Glomerular visceral epithelial cell (primary cell): ENCODE data around the gene SNX5.

Experiments used
- DNase-seq: peaks from one replicate; pipeline ENCODE4 v3.0.0-alpha.2; 2016; ENCODE audit errors: extremely low spot score

SNX5 gene

GRCh38 chr20:17940224-17940971 lies 28.2 kb downstream of the SNX5 start:
- no peak for DNase-seq

- no peak for DNase-seq
Observed at GRCh38 chr20:17939622-17940223, 28.9 kb downstream of the SNX5 start.

GRCh38 chr20:17938871-17939619 lies 29.5 kb downstream of the SNX5 start:
- peak; percentile 78 for DNase-seq

- DNase-seq = no peak
Observed at GRCh38 chr20:17936761-17937732, 31.5 kb downstream of the SNX5 start.

GRCh38 chr20:17936286-17936760 lies 32.3 kb downstream of the SNX5 start:
- DNase-seq = no peak

DNA sequence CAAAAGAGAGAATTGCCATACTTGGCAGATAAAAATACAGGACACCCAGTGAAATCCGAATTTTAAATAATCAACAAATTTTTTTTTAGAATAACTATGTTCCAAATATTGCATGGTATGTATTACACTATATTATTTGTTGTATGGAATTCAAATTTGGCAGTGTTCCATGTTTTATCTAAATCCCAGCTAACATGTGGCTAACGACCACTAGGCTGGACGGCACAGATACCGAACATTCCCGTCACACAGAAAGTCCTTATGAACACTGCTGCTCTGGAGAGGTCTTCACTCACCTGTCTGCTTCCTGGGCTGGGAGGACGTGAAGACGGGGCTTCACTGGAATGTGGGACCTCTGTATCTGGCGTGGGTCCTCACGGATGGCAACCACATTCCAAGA lies 32.8 kb downstream of the SNX5 start:
- no peak for DNase-seq

DNA sequence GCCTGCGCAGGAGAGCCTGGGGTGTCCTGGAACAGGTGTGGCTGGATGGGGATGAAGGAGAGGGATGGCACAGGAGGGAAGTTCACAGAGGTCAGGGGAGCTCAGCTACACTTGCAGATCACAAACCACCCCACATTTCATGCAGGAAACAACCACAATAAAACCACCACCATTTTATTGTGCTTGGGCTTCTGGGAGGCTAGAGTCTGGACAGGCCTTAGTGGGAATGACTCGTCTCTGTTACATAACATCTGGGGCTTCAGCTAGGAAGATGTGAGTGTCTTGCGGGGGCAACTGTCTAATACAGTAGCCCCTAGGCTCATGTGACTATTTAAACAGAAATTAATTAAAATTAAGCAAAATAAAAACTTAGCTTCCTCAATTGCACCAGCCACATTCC lies 33.4 kb downstream of the SNX5 start:
- DNase-seq = no peak

GRCh38 chr20:17934141-17934862 lies 34.3 kb downstream of the SNX5 start:
- DNase-seq = no peak

DNA sequence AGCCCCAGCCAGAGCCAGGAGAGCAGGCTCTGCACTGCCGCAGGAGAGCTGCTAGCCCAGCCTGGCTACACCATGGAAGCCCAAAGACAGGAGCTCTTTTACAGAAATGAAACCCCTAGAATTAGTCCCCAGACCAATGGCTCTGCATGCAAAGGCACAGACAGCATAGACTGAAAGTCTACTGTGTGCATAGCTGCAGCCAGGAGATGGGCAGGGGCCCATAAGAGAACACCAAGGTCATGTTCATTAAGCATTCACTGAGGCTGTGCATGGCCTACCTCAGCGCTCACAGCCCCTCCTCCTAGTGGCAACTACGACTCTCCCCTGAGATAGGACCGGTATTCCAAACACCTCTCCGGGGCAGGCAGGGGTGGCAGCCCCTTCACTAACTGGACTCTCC lies 34.9 kb downstream of the SNX5 start:
- DNase-seq = no peak

DNA sequence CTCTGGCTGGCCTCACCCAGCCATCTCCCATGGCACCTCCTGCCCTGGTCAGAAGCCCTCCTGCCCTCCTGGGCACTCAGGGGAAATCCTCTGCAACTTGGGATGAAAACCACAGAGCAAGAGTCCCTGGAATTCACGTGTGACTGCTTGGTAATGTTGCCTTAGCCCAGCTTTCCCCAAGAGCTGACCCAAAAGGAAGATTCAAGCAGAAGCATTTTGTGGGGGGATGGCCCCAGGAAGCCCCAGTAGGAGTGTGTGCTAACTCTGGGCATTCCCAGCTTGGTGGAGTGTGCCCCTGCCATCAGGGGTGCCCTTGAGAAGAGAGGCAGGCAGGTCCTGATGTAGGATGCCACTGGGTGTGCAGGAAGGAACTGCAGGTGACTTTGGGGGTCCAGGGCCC lies 35.5 kb downstream of the SNX5 start:
- no peak for DNase-seq

DNA sequence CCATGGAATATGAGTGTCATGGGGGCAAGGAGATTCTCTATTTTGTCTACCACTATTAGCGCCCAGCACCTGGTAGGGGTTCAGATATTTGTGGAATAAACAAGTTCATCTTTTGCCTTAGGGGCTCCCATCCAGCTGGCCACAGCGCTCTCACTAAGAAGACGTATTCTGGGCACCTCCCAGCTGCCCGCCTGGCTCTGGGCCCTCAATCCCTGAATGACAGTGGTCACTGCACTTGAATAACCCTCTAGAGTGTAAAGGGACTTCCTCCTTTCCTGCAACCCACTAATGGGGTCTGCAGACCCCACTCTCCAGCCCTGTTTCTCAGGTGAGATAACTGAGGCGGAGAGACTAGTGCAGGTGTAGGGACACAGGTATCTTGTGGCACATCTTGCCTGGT lies 36.2 kb downstream of the SNX5 start:
- no peak for DNase-seq

- no peak for DNase-seq
Observed at GRCh38 chr20:17931513-17931912, 37.1 kb downstream of the SNX5 start.

DNA sequence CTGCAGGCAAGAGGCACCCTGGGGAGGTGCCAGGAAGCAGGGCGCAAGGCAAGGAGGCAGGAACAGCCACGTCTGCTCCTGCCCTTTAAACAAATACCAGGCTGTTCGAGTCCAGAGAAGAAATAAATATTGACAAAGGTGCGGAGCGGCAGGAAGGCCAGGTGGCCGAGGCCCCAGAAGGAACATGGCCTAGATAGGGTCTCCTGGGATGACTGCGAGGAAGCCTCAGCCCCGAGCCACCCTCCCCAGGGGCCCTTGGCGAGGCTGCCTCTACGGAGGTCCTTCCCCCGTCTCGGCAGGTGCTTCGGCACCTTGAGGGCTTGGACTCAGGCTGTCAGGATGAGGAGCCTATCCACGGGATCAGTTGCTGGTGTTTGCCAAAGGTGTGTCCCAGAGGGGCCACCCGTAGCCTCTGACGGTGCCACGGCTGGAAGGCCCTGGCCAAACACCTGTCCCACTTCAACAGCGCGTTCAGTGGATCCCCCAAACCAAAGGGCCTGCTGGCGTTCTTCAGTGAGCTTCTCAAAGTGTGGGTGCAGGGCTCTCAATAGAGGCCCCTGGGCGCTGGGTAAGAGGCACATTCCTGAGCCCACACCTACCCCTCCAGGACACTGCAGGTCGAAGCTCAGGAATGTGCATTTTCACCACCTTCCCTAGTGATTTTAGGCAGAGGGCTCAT lies 39.8 kb downstream of the SNX5 start:
- no peak for DNase-seq

- DNase-seq = no peak
Observed at GRCh38 chr20:17928211-17928611, 40.4 kb downstream of the SNX5 start.

- no peak for DNase-seq
Observed at GRCh38 chr20:17925940-17926300, 42.7 kb downstream of the SNX5 start.

DNA sequence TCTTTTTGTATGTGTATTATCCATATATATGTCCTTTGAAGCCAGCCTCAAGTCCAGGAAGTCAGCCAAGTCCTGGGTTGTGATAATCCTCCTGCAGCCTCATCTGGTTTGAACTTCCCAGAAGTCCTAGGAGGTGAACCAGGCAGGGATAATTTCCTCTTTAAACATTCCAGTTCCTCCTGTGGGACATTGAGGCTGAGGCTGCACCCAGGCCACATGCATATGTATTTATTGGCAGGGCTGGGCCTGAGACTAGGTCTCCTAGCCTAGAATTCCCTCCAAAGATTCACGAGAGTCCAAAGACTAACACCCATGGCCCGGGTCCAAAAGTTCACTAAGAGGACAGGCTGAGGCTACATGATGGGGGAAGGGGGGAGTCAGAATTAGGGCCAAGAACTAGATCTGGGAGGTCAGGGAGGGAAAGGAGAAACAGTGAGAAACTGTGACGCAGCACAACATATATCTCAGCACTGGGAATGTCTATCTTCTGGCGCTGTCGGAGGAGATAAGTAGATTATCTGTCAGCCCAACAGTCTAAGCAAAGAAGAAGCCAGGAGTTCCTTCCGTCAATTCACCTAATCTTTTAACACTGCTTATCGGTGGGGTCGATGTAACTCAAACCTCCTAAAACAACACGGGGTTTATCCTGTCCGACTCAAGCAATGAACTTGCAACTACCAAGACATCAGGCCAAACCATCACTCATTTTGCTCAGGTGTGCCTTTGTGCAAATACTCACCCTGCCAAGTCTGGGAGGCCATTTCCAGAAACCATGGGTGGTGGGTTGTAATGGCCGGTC lies 43.3 kb downstream of the SNX5 start:
- no peak for DNase-seq

- DNase-seq = no peak
Observed at GRCh38 chr20:17921774-17922173, 46.8 kb downstream of the SNX5 start.

DNA sequence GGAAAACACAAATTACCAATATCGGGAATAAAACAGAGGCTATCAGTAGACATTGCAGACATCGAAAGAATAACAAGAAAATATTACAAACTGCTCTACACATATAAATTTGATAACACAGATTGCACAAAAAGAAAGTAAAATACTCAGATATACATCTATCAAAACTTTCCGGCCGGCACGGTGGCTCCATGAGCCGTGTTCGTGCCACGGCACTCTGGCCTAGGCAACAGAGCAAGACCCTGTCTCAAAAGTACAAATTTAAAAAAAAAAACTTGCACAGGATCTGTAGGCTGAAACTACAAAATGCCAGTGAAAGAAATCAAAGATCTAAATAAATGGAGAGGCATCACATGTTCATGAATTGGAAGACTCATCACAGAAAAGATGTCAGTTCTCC lies 49.4 kb downstream of the SNX5 start:
- no peak for DNase-seq

DNA sequence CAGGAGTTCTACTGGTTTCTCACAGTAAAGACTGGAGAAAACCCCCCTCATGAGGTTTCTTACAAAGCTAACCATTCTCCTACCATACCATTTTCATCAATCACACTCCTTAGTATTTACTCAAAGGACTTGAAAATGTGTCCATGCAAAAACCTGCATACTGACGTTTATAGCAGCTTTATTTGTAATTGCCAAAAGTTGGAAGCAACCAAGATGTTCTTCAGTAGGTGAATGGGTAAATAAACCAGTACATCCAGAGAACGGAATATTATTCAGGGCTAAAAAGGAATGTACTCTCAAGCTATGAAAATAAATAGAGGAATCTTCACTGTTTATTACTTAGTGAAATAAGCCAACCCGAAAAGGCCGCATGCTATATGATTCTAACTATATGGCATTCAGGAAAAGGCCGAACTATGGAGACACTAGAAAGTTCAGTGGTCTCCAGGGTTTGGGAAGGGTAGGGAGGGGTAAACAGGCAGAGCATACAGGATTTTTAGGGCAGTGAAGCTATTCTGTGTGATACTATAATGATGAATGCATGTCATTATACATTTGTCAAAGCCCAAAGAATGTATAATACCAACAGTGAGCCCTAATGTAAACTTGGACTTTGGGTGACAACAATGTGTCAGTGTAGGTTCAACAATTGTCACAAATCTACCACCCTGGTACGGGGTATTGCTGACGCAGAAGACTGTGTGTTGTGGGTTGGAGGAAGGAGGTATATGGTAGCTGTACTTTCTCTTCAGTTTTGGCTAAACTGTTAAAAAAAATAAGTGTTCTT lies 50.6 kb downstream of the SNX5 start:
- DNase-seq = no peak
